GM21786 (cell line): ENCODE data around the gene ARHGAP18.

Experiments used
- ATAC-seq: cut with Tn5 transposase; IDR thresholded peaks from one replicate; pipeline ENCODE4 v1.9.1; 2021; ENCODE audit not compliant: unreplicated experiment

The ARHGAP18 gene

GRCh38 chr6:129543981-129544380 lies 166.0 kb downstream of the ARHGAP18 start:
- ATAC-seq = no peak

GRCh38 chr6:129542705-129543104 lies 167.3 kb downstream of the ARHGAP18 start:
- no peak for ATAC-seq

DNA sequence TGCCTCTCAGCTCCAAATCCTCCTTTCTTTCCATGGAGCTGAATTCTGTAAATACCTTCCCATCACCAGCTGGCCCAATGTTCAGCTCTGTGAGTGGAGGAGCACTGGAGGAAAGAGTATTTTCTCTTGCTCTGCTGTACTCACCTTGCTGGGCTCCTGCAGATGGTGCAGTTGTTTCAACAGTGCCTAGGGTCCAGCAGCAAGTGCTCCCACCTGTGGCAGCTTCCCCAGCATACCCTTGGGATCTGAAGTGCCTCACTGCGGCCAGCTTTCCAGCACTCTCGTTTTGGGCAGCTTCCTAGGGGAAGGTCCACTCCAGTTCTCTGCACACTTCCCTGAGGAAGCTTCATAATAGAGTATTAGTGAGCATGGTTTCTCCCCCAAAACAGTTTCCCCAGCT lies 170.9 kb downstream of the ARHGAP18 start:
- ATAC-seq = no peak

- no peak for ATAC-seq
Observed at GRCh38 chr6:129536271-129536670, 173.7 kb downstream of the ARHGAP18 start.

DNA sequence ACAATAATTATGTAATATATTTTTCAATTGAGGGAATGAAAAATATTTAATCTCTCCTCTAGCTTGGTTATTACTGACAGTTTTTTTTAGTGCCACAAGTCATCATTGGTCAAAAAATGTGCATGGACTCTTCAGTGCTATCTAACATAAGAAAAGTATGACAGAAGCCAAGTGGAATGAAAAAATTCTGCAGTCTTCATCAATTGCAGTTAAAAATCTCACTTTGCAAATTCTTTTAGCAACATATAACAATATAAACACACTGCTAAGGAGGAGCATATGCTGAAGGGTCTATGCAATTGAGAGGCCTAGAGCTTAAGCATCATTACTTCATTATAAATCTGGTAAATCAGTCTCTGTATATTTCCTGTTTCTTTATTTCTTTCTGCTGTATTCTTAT lies 175.1 kb downstream of the ARHGAP18 start:
- ATAC-seq = no peak
